ENCODE results near the gene UMAD1. TPM values are rescaled to one million over a fixed set of nuclear protein-coding genes. Genes with fewer than 3 reads are reported as not detected.

Gene UMAD1
- total and polyA plus RNA-seq, 2 donors (not counting 3 experiments of a cell fraction or from before 2014, with no cell fraction given), result 5.6 to 6.6 TPM

DNA sequence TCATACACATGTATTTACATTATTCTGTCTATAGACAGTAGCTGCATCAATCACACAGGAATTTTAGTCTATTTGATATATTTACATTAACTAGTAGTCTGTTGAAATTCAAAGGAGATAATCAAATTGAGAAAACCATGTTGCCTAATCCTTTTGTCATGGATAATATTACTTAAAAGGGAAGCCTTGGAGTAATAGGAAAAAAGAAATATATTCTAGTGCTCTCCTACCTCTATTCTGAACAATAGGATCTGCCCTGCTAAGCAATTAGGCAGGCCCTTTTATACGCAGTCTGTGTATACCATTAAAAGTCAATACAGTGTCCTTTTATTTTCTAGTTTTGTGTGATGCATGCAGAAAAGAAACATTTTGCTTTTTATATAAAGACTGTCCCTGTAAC, 24.5 kb downstream of the UMAD1 start:
- Histone ChIP-seq H3K79me2 (ENCODE audit: control insufficient read depth, insufficient read depth, low read length) (no peaks in the 10 kb centered on the region), H3K27me3 (ENCODE audit: control insufficient read depth in 2 of 2, insufficient read depth in 2 of 2, low read length in 2 of 2) (no peaks in the 10 kb centered on the region), H2AFZ (ENCODE audit: low read depth, low read length) (no peak overlapping the region), H3K27ac (ENCODE audit: insufficient read depth, low read depth, low read length) (no peak overlapping the region), H3K9me3 (replicated peaks; ENCODE audit: control insufficient read depth, insufficient read depth, low read length) (no peaks in the 10 kb centered on the region), H3K9ac (replicated peaks; ENCODE audit: extremely low read depth, insufficient read depth, low read length) (no peak overlapping the region), H3K4me1 (ENCODE audit: control insufficient read depth, extremely low read depth, insufficient read depth, low read length) (no peaks in the 10 kb centered on the region), H3K4me2 (ENCODE audit: insufficient read depth, low read length) (no peak overlapping the region), H3K4me3 (replicated peaks in 1 of 3; ENCODE audit: insufficient read depth in 1 of 3, low read depth in 1 of 3, low read length in 3 of 3) (no peak overlapping the region), H3K36me3 (ENCODE audit: control insufficient read depth in 2 of 2, extremely low read depth in 1 of 2, insufficient read depth in 2 of 2, low read length in 2 of 2) (no peaks in the 10 kb centered on the region), H3K9me1 (replicated peaks; ENCODE audit: control insufficient read depth, extremely low read depth, insufficient read depth, low read length) (peaks cover 2% of the 10 kb centered on the region), H4K20me1 (replicated peaks; ENCODE audit: control insufficient read depth, extremely low read depth, insufficient read depth, low read length) (no peaks in the 10 kb centered on the region)
- BruUV-seq (replicated peaks), result no TSS peak
- dilution Hi-C loops (cut with MboI; ENCODE audit: extremely low pct_ligation_motif_present, low sequenced_read_pairs), result no loop called here
- no peak for DNase-seq (ENCODE audit: low read depth, low spot score)
- intact Hi-C loops (cut with micrococcal nuclease), result no loop called here
- FAIRE-seq, result no peak
- ChIA-PET CTCF (interaction anchor here (1.9 kb wide), 1 partner anchor 16 kb away, joined by 5 read pairs; no protein-coding TSS in a partner anchor), POLR2A (no interaction called here)
- no peak for TF ChIP-seq FOS (IDR thresholded peaks at IDR 0.05; ENCODE audit: borderline replicate concordance, insufficient read depth, low read length)
- TF ChIP-seq GATA2 (IDR thresholded peaks at IDR 0.05; ENCODE audit: insufficient read depth, insufficient read length, low read depth, low read length), result no peak
- no peak for TF ChIP-seq EZH2 (IDR thresholded peaks at IDR 0.05; ENCODE audit: borderline replicate concordance, low read depth, low read length, severe bottlenecking)
- no peak for TF ChIP-seq POLR2AphosphoS5 (IDR thresholded peaks at IDR 0.05; ENCODE audit: insufficient read depth, low read depth, low read length)
- TF ChIP-seq, protein P1, sequence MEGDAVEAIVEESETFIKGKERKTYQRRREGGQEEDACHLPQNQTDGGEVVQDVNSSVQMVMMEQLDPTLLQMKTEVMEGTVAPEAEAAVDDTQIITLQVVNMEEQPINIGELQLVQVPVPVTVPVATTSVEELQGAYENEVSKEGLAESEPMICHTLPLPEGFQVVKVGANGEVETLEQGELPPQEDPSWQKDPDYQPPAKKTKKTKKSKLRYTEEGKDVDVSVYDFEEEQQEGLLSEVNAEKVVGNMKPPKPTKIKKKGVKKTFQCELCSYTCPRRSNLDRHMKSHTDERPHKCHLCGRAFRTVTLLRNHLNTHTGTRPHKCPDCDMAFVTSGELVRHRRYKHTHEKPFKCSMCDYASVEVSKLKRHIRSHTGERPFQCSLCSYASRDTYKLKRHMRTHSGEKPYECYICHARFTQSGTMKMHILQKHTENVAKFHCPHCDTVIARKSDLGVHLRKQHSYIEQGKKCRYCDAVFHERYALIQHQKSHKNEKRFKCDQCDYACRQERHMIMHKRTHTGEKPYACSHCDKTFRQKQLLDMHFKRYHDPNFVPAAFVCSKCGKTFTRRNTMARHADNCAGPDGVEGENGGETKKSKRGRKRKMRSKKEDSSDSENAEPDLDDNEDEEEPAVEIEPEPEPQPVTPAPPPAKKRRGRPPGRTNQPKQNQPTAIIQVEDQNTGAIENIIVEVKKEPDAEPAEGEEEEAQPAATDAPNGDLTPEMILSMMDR (IDR thresholded peaks at IDR 0.05; ENCODE audit: extremely low read depth in 1 of 2, insufficient read depth in 1 of 2, low read depth in 1 of 2, low read length in 2 of 2), result no peak
- no peak for TF ChIP-seq MYC (IDR thresholded peaks at IDR 0.05; ENCODE audit: low read depth, low read length)
- TF ChIP-seq, protein P2, sequence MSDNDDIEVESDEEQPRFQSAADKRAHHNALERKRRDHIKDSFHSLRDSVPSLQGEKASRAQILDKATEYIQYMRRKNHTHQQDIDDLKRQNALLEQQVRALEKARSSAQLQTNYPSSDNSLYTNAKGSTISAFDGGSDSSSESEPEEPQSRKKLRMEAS (IDR thresholded peaks at IDR 0.05; ENCODE audit: insufficient read depth, insufficient read length), result no peak
- TF ChIP-seq POLR2A (IDR thresholded peaks at IDR 0.05; ENCODE audit: low read depth, low read length), result no peak
- no peak for TF ChIP-seq JUN (IDR thresholded peaks at IDR 0.05; ENCODE audit: borderline replicate concordance, insufficient read depth, insufficient read length, low read depth)
